ENCODE data around the gene MYO3B.

GRCh38 chr2:170196963-170197362 lies 19.0 kb downstream of the MYO3B start:
- no peak for TF ChIP-seq LEF1 (IDR thresholded peaks at IDR 0.05; ENCODE audit: borderline replicate concordance)
- no peak for TF ChIP-seq SUZ12 (IDR thresholded peaks at IDR 0.05)
- no peak for TF ChIP-seq L3MBTL2 (conservative IDR thresholded peaks at IDR 0.05)
- TF ChIP-seq BHLHE40 (IDR thresholded peaks at IDR 0.05; ENCODE audit: borderline replicate concordance), result no peak
- no peak for TF ChIP-seq ARNT (IDR thresholded peaks at IDR 0.05)
- TF ChIP-seq FOXA1 (IDR thresholded peaks at IDR 0.05), result no peak
- TF ChIP-seq TARDBP (IDR thresholded peaks at IDR 0.05), result no peak
- TF ChIP-seq FOXK2 (IDR thresholded peaks at IDR 0.05), result no peak
- TF ChIP-seq SP1 (IDR thresholded peaks at IDR 0.05), result no peak
- no peak for TF ChIP-seq PKNOX1 (IDR thresholded peaks at IDR 0.05)
- no peak for TF ChIP-seq CTBP1 (IDR thresholded peaks at IDR 0.05; ENCODE audit: borderline replicate concordance)
- no peak for TF ChIP-seq FOXM1 (IDR thresholded peaks at IDR 0.05; ENCODE audit: borderline replicate concordance)
- no peak for TF ChIP-seq HDGF (IDR thresholded peaks at IDR 0.05; ENCODE audit: borderline replicate concordance)
